ENCODE measurements around the gene MSANTD1.

MSANTD1 gene

DNA sequence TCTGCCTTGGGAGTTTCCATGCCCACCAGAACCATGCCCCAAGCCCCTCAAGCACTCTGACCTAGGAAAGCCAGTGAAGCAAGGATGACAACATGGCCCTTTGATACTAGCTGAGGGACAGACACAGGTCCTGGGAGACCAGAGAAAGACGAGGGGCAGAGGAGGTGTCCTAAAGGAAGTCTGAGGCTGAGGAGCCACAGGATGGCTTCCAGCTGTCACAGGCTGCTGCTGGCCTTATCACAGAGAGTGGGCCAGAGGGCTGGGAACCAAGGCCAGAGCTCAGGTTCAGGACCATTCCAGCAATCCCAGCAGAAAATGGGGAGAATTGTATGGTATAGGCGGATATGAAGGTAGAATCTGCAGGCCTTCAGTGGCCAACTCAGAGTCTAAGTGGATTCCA is 31.7 kb upstream of the MSANTD1 start:
- no peak for DNase-seq

DNA sequence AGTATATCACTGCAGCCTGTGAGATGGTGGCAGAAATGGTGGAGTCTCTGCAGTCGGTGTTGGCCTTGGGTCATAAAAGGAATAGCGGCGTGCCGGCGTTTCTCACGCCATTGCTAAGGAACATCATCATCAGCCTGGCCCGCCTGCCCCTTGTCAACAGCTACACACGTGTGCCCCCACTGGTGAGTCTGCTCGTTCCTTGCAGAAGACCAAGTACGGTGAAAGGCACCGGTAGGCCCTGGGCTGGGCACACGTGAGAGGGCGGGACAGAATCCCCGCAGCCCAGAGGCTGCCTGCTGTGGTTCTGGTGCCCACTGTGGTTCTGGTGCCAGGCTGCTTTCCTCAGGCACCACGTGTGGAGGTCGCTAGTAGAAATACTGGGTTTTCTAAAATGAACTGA is 31.2 kb upstream of the MSANTD1 start:
- DNase-seq = no peak

DNA sequence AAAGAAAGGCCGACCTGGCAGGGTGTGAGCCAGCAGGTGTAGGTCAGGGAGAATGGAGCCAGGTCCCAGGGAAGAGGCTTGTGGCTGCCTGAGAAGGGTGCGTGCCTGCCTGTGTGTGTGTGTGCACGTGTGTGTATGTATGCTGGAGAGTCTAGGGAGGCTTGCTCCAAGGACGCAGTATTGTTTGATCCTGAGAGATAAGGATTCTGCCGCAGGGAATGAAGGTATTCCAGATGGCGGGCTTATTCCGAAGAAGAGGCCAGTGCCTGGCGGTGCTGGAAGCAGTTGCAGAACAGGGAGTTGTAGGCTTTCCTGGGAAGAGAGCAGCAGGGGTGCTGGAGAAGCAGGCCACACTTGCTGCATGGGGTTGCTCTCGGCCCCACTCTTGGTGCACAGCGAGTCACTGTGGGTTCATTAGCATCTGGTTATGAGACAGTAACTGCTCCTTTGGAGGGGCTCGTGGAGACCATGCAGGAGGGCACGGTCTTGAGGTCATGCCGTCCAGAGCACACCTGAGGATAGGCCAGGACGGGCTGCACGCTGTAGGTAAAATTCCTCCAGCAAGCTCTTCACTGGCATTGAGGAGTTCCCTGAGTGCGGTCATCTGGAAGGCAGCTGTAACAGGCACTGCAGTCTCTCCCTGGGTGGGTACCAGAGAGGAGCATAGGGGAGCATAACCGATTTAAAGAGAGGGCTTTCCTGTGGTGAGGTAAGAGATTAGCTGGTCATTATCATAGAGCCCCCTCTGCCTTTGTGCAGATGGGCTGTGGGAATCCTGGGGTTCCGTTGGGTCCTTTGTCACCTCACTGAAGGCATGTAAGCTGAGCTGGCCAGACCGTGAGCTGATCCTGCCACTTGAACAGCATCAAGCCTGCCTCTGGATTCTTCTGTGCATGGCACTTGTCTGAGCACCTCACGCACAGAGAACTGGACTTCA is 29.9 kb upstream of the MSANTD1 start:
- DNase-seq = no peak

DNA sequence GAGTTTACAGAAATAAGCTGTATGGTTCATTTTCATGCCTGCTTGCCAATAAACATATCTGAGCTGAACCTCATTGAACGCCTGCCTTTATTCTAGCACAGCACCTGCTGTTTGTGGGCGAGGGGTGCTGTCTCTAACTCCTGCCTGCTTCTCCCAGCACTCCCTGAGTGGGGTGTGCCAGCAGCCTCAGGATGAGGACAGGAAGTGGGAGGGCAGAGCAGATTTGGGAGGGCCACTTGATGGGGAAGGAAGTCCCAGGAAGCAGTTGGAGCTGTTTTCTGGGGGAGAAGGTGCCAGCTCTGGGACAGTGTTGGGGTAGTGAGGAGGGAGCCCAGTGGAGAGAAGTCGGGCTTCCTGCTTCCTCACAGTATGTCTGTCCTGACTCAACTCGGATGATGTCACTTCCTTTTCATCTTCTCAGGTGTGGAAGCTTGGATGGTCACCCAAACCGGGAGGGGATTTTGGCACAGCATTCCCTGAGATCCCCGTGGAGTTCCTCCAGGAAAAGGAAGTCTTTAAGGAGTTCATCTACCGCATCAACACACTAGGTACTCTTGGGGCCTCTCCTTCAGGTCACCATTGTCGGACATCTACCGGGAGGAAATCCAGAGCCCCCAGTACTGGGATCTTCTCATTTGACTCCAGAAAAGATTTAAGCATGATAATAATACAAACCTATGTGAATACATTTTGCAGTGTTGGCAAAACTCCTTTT is 29.0 kb upstream of the MSANTD1 start:
- no peak for DNase-seq

DNA sequence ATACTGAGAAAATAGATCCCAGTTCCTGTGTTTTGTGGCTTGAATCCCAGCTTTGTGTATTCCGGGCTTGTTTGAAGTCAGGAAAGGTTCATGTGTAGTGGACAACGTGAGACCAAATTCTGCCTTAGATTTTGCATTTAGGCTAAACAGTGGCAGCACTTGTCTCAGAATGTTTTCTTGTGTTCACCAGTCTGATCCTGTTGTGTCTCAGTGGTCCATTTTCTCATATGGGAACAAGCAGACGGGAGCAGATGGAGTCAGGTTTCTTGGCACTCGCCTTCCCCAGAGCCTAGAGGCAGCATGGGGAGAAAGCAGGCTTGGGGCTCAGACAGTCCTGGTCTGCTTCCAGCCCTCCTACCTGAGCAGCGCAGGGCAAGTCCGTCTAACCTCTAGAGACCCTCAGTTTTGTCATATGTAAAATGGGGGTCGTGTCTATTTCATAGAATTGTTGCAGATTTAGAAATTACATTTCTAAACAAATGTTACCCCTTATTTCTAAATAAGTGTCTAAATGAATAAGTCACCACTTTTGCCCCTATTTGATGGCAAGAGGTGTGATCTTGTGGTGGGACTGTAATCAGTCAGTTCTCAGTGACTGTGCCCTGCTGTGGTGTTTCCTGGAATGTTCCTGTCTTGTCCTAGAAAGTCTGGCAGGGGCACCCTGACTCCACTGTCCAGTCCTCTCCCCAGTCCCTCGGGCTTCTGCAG is 28.3 kb upstream of the MSANTD1 start:
- DNase-seq = no peak

- DNase-seq = no peak
These were observed 27.8 kb upstream of the MSANTD1 start for GRCh38 chr4:3221184-3221494.

- DNase-seq = no peak
These were observed 27.0 kb upstream of the MSANTD1 start for GRCh38 chr4:3221996-3222395.

GRCh38 chr4:3223346-3223745 is 25.6 kb upstream of the MSANTD1 start:
- DNase-seq = no peak

GRCh38 chr4:3223956-3224748 is 24.8 kb upstream of the MSANTD1 start:
- DNase-seq = no peak

DNA sequence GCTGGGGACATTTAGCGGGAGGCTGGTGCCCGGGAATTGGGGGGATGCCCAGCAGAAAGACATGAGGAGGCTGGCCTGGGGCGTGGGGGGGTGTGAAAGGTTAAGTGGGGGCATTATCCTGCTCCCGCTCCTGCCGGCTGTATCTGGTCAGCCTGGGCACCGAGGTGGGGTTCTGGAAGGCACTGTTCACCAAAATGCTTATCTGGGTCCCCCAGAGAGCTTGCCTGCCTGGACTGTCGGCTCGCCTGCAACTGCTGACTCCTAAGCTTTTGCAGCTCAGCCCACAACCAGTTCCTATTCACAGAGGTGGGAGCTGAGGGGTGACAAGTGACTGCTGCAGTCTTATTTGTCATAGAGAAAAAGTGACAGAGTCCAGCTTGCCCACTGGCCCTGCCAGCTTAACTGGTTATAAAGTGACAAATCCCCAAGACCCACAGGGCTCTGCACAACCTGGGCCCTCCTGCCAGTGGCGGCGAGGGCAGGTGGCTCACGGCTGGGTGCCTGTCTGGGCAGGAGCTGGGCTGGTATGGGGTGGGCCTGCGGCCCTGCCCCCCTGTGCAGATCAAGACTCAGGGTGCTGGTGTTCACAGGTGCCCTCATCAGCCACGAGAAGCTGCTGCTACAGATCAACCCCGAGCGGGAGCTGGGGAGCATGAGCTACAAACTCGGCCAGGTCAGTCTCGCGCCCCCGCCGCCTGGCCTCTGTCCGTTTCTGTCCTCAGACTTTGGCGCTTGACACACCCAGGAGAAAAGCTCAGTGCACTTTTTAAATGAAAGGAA is 23.7 kb upstream of the MSANTD1 start:
- DNase-seq = no peak

GRCh38 chr4:3225936-3226335 is 23.0 kb upstream of the MSANTD1 start:
- DNase-seq = no peak

DNA sequence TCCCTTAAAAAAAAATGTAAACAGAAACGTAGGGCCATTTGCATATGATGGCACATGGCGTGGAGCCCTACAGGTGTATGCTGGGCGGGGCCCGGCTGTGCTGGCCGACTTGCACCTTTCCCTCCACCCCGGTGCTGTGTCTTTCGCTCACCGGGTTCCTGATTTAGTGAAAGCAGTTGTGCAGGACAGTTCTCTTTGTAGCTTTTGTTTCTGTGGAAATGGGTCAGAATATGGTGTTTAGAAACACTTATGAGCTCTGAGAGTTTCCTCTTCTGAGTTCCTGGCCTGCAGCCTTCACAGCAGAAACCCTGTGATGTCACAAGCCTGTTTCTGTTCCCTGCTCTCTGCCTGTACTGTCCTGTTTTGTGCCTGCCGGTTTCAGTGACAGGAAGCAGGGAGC is 22.5 kb upstream of the MSANTD1 start:
- DNase-seq = peak; percentile 60

GRCh38 chr4:3226944-3227343 is 22.0 kb upstream of the MSANTD1 start:
- no peak for DNase-seq

GRCh38 chr4:3227878-3228675 is 20.9 kb upstream of the MSANTD1 start:
- DNase-seq = no peak

DNA sequence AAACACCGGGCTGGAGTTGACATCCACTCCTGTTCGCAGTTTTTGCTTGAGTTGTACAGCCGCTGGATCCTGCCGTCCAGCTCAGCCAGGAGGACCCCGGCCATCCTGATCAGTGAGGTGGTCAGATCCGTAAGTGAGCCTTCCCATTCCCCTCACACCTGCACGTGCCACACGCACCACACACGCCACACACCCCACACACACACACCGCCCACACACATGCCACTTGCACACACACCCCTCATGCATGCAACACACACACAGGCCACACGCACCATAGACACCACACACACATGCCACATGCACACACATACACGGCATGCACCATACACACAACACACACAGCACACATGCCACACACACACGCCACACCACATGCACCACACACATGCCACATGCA is 20.1 kb upstream of the MSANTD1 start:
- no peak for DNase-seq

GRCh38 chr4:3229328-3229727 is 19.6 kb upstream of the MSANTD1 start:
- no peak for DNase-seq

DNA sequence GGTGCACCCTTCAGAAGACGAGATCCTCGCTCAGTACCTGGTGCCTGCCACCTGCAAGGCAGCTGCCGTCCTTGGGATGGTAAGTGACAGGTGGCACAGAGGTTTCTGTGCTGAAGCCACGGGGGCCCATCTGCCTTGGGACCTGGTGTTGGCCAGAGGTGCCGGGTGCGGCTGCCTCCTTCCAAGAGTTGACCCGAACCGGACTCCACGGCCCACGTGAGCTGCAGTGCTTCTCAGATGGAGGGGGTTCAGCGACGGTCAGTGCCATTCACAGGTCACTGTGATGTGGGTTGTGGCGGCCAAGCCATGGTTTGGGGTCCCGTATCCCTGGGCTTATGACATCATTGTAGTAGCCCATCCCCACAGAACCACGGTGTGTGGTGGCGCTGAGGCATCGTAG is 19.0 kb upstream of the MSANTD1 start:
- DNase-seq = no peak

GRCh38 chr4:3231471-3231870 is 17.5 kb upstream of the MSANTD1 start:
- no peak for DNase-seq

DNA sequence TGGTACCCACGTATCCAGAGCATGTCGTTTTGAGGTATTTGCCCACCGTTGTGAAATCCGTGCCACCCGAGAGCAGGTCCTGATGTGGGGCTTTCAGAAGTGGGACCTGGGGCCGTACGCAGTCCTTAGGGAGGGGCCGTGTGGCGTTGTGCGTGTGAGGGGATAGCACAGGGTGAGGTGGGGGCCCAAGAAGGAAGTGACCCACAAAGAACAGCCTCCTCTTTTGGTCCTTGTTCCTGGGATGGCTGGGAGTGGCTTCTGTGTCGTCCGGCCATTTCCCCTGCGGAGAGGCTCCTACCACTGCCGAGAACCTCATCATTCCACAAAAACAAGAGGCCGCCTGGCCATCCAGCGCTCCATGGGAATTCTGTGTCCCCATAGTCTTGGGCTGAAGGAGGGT is 17.0 kb upstream of the MSANTD1 start:
- DNase-seq = no peak

DNA sequence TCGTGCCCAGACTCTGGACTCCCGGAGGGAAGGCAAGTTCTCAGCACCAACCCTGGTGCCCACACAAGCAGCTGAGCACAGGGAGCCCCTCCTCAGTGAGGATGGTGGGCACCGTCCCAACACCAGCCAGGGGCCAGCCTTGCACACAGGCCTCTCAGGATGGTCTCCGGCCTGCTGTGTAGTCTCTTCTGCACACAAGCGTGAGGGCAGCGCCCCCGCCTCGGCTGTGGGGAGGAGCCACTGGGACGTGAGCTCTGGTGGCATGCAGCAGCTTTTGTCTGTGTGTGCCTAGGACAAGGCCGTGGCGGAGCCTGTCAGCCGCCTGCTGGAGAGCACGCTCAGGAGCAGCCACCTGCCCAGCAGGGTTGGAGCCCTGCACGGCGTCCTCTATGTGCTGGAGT is 16.1 kb upstream of the MSANTD1 start:
- DNase-seq = no peak

DNA sequence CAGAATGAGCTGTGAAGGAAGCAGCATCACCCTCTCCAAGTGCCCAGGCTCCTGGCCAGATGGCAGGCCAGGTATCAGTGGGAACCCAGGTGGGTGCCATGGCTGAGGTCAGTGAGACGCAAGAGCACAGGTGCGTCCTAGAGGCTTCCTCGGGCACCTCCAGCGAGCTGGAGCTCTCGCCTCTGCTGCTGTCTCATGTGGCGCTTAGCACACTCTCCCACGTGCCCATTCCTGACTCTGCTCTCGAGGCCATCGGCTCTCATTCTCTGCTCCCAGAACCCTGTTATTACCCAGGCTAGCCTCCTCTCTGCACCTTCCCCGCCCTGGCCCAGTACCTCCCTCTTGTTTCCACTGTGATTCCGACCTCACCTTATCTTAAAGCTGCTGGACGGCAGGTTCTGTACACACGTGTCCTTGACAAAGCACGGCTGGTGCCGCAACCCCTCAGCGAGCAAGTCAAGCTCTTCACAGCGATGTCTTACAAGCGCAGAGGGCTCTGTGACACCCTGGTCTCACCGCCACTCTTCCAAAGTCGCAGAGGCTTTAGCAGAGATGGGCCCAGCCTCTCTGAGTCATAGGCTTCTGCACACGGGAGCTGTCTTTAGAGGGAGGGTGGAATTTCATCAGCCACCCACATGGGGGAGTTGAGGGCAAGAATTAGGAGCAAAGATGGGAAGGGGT is 15.4 kb upstream of the MSANTD1 start:
- DNase-seq = no peak
